ENCODE measurements around the gene DAPK2.

DNA sequence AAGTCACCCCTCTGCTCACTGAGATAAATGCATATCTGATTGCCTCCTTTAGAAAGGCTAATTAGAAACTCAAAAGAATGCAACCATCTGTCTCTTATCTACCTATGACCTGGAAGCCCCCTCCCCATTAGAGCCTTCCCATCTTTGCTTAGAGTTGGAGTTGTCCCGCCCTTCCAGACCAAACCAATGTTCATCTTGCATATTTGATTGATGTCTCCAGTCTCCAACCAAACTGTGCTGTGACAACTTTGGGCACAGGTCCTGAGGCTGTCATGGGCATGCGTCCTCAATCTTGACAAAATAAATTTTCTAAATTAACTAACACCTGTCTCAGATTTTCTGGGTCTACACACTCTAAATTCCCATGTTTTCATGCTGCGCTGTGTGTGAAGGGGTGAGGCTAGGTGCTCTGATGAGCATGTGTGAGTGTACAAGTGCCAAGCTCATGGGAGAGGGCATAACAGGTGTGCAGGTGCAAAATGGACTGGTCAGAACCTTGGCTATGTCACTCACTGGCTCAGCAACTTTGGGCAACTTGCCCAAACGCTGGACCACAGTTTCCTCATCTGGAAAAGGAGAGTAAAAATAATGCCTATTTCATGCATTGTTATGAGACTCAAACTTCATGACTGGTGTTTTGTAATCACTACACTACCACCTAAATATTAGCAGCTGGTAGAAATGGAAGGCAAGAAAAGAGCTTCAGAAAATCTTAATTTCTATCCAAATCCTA lies 7.2 kb downstream of the DAPK2 start:
- TF ChIP-seq, protein P1, sequence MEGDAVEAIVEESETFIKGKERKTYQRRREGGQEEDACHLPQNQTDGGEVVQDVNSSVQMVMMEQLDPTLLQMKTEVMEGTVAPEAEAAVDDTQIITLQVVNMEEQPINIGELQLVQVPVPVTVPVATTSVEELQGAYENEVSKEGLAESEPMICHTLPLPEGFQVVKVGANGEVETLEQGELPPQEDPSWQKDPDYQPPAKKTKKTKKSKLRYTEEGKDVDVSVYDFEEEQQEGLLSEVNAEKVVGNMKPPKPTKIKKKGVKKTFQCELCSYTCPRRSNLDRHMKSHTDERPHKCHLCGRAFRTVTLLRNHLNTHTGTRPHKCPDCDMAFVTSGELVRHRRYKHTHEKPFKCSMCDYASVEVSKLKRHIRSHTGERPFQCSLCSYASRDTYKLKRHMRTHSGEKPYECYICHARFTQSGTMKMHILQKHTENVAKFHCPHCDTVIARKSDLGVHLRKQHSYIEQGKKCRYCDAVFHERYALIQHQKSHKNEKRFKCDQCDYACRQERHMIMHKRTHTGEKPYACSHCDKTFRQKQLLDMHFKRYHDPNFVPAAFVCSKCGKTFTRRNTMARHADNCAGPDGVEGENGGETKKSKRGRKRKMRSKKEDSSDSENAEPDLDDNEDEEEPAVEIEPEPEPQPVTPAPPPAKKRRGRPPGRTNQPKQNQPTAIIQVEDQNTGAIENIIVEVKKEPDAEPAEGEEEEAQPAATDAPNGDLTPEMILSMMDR (conservative IDR thresholded peaks at IDR 0.05), result no peak
- TF ChIP-seq ZFX (IDR thresholded peaks at IDR 0.05), result no peak

All from C4-2B (cell line).